BLaER1 (cell line): ENCODE measurements around the gene ARHGAP27.

Experiments used
- H3K27ac ChIP-seq: shearing (Covaris generic); formaldehyde crosslinking; 2 replicates; pipeline ENCODE4 v1.8.1; 2022
- H3K27me3 ChIP-seq: shearing (Covaris generic); formaldehyde crosslinking; 2 replicates; pipeline ENCODE4 v1.8.1; 2022
- H3K36me3 ChIP-seq: shearing (Covaris generic); formaldehyde crosslinking; 2 replicates; pipeline ENCODE4 v1.8.1; 2022
- H3K4me1 ChIP-seq: shearing (Covaris generic); formaldehyde crosslinking; 2 replicates; pipeline ENCODE4 v1.8.1; 2022
- H3K4me2 ChIP-seq: shearing (Covaris generic); formaldehyde crosslinking; 2 replicates; pipeline ENCODE4 v1.8.1; 2022
- H3K4me3 ChIP-seq: shearing (Covaris generic); formaldehyde crosslinking; 2 replicates; pipeline ENCODE4 v1.8.1; 2022
- H3K9ac ChIP-seq: shearing (Covaris generic); formaldehyde crosslinking; 2 replicates; pipeline ENCODE4 v1.8.1; 2022
- H3K9me3 ChIP-seq: shearing (Covaris generic); formaldehyde crosslinking; 2 replicates; pipeline ENCODE4 v1.8.1; 2022
- H4K20me1 ChIP-seq: shearing (Covaris generic); formaldehyde crosslinking; 2 replicates; pipeline ENCODE4 v1.8.1; 2022
- Cebpa-rat ChIP-seq: shearing (Covaris generic); IDR thresholded peaks from 2 replicates; pipeline ENCODE4 v1.8.1; 2022

ARHGAP27 gene

GRCh38 chr17:45428050-45428617 is 4.5 kb downstream of the ARHGAP27 start:
- TF ChIP-seq Cebpa-rat = no peak
- no peaks in the 10 kb centered on the region for H3K36me3 ChIP-seq
- peak overlapping the region; percentile 63 for H3K9ac ChIP-seq
- 0 out of 2 replicates have a peak, but pooled peaks cover 6% of the 10 kb centered on the region for H4K20me1 ChIP-seq
- peaks cover 80% of the 10 kb centered on the region for H3K4me1 ChIP-seq
- peak overlapping the region; percentile 100 for H3K4me2 ChIP-seq
- H3K4me3 ChIP-seq = peak overlapping the region; percentile 49
- H3K27ac ChIP-seq = peak overlapping the region; percentile 70
- H3K9me3 ChIP-seq = no peaks in the 10 kb centered on the region
- no peaks in the 10 kb centered on the region for H3K27me3 ChIP-seq

GRCh38 chr17:45427181-45427835 is 5.4 kb downstream of the ARHGAP27 start:
- TF ChIP-seq Cebpa-rat = no peak
- H4K20me1 ChIP-seq = 0 out of 2 replicates have a peak, but pooled peaks cover 6% of the 10 kb centered on the region
- H3K9me3 ChIP-seq = no peaks in the 10 kb centered on the region
- peaks cover 72% of the 10 kb centered on the region for H3K4me1 ChIP-seq
- H3K4me3 ChIP-seq = no peak overlapping the region
- no peaks in the 10 kb centered on the region for H3K27me3 ChIP-seq
- no peaks in the 10 kb centered on the region for H3K36me3 ChIP-seq
- H3K27ac ChIP-seq = no peak overlapping the region
- peak overlapping the region; percentile 100 for H3K4me2 ChIP-seq
- H3K9ac ChIP-seq = no peak overlapping the region

- no peaks in the 10 kb centered on the region for H3K9me3 ChIP-seq
- H3K9ac ChIP-seq = no peak overlapping the region
- H3K4me1 ChIP-seq = peaks cover 66% of the 10 kb centered on the region
- peak overlapping the region; percentile 64; the same call in 1 of the 2 replicates for H3K4me2 ChIP-seq
- no peak overlapping the region for H3K4me3 ChIP-seq
- H3K36me3 ChIP-seq = no peaks in the 10 kb centered on the region
- H4K20me1 ChIP-seq = 0 out of 2 replicates have a peak, but pooled peaks cover 6% of the 10 kb centered on the region
- TF ChIP-seq Cebpa-rat = no peak
- H3K27ac ChIP-seq = 0 out of 2 replicates have a peak overlapping the region, but pooled peaks have one; percentile 48
- no peaks in the 10 kb centered on the region for H3K27me3 ChIP-seq
Observed at GRCh38 chr17:45426561-45426960, 6.1 kb downstream of the ARHGAP27 start.

- Histone ChIP-seq H3K36me3 (no peaks in the 10 kb centered on the region), H3K9me3 (no peaks in the 10 kb centered on the region), H3K4me1 (peaks cover 60% of the 10 kb centered on the region), H3K27me3 (no peaks in the 10 kb centered on the region), H3K4me3 (no peak overlapping the region), H4K20me1 (0 out of 2 replicates have a peak, but pooled peaks cover 6% of the 10 kb centered on the region), H3K4me2 (peak overlapping the region; percentile 64), H3K9ac (peak overlapping the region; percentile 16; the same call in 1 of the 2 replicates), H3K27ac (peak overlapping the region; percentile 48; the same call in 1 of the 2 replicates)
- no peak for TF ChIP-seq Cebpa-rat
Observed at GRCh38 chr17:45425984-45426413, 6.7 kb downstream of the ARHGAP27 start.

GRCh38 chr17:45425125-45425983 is 7.3 kb downstream of the ARHGAP27 start:
- peaks cover 54% of the 10 kb centered on the region for H3K4me1 ChIP-seq
- no peak overlapping the region for H3K4me3 ChIP-seq
- peak overlapping the region; percentile 48 for H3K27ac ChIP-seq
- no peaks in the 10 kb centered on the region for H3K9me3 ChIP-seq
- H4K20me1 ChIP-seq = 0 out of 2 replicates have a peak, but pooled peaks cover 6% of the 10 kb centered on the region
- no peaks in the 10 kb centered on the region for H3K36me3 ChIP-seq
- no peak for TF ChIP-seq Cebpa-rat
- 0 out of 2 replicates have a peak overlapping the region, but pooled peaks have one; percentile 16 for H3K9ac ChIP-seq
- H3K27me3 ChIP-seq = no peaks in the 10 kb centered on the region
- H3K4me2 ChIP-seq = peak overlapping the region; percentile 64

GRCh38 chr17:45424769-45425124 is 7.9 kb downstream of the ARHGAP27 start:
- Histone ChIP-seq H3K4me1 (peaks cover 48% of the 10 kb centered on the region), H3K4me3 (no peak overlapping the region), H4K20me1 (0 out of 2 replicates have a peak, but pooled peaks cover 6% of the 10 kb centered on the region), H3K9ac (no peak overlapping the region), H3K9me3 (no peaks in the 10 kb centered on the region), H3K4me2 (peak overlapping the region; percentile 64; the same call in 1 of the 2 replicates), H3K27me3 (no peaks in the 10 kb centered on the region), H3K36me3 (no peaks in the 10 kb centered on the region), H3K27ac (no peak overlapping the region)
- TF ChIP-seq Cebpa-rat = no peak

GRCh38 chr17:45423975-45424335 is 8.7 kb downstream of the ARHGAP27 start:
- Histone ChIP-seq H3K27ac (no peak overlapping the region), H3K36me3 (no peaks in the 10 kb centered on the region), H3K9ac (no peak overlapping the region), H3K4me2 (no peak overlapping the region), H3K9me3 (no peaks in the 10 kb centered on the region), H3K4me1 (peaks cover 40% of the 10 kb centered on the region), H3K4me3 (no peak overlapping the region), H3K27me3 (no peaks in the 10 kb centered on the region), H4K20me1 (no peaks in the 10 kb centered on the region)
- TF ChIP-seq Cebpa-rat = no peak

- H3K9ac ChIP-seq = no peak overlapping the region
- H3K4me1 ChIP-seq = peaks cover 37% of the 10 kb centered on the region
- H3K4me2 ChIP-seq = no peak overlapping the region
- no peak for TF ChIP-seq Cebpa-rat
- no peak overlapping the region for H3K27ac ChIP-seq
- H3K27me3 ChIP-seq = no peaks in the 10 kb centered on the region
- H3K9me3 ChIP-seq = no peaks in the 10 kb centered on the region
- H3K4me3 ChIP-seq = no peak overlapping the region
- no peaks in the 10 kb centered on the region for H3K36me3 ChIP-seq
- H4K20me1 ChIP-seq = no peaks in the 10 kb centered on the region
Observed at GRCh38 chr17:45423304-45423974, 9.2 kb downstream of the ARHGAP27 start.

GRCh38 chr17:45414990-45415881 is 17.4 kb downstream of the ARHGAP27 start:
- Histone ChIP-seq H3K9me3 (no peaks in the 10 kb centered on the region), H3K4me1 (peaks cover 60% of the 10 kb centered on the region), H3K9ac (no peak overlapping the region), H4K20me1 (no peaks in the 10 kb centered on the region), H3K27ac (no peak overlapping the region), H3K4me3 (no peak overlapping the region), H3K4me2 (peak overlapping the region; percentile 42), H3K27me3 (no peaks in the 10 kb centered on the region), H3K36me3 (no peaks in the 10 kb centered on the region)
- TF ChIP-seq Cebpa-rat = no peak
